ENCODE data around the gene SHE. TPM values are rescaled to one million over a fixed set of nuclear protein-coding genes. Genes with fewer than 3 reads are reported as not detected.

Gene SHE
- total RNA-seq, 4 donors from 2014 or later = 11.6 to 55.0 (median 25.8) TPM

GRCh38 chr1:154442006-154442740 lies 60.0 kb downstream of the SHE start:
- no peak for TF ChIP-seq CTCF (IDR thresholded peaks at IDR 0.05; ENCODE audit: low read depth)

- no peak for TF ChIP-seq CTCF (IDR thresholded peaks at IDR 0.05; ENCODE audit: low read depth)
Observed at GRCh38 chr1:154441241-154441888, 60.8 kb downstream of the SHE start.

- no peak for TF ChIP-seq CTCF (IDR thresholded peaks at IDR 0.05; ENCODE audit: low read depth)
Observed at GRCh38 chr1:154440036-154440804, 62.0 kb downstream of the SHE start.

- TF ChIP-seq CTCF (IDR thresholded peaks at IDR 0.05; ENCODE audit: low read depth) = no peak
Observed at GRCh38 chr1:154436433-154436832, 65.8 kb downstream of the SHE start.

GRCh38 chr1:154435599-154436200 lies 66.5 kb downstream of the SHE start:
- TF ChIP-seq CTCF (IDR thresholded peaks at IDR 0.05; ENCODE audit: low read depth) = no peak

- no peak for TF ChIP-seq CTCF (IDR thresholded peaks at IDR 0.05; ENCODE audit: low read depth)
Observed at GRCh38 chr1:154434346-154435085, 67.7 kb downstream of the SHE start.

Measured in subcutaneous adipose tissue (tissue), 4 donors.